HEK293 (cell line): Measurements from ENCODE around the gene B4GALT5.

Experiments used
- CTCF ChIA-PET: fragments of 350-600 bp; formaldehyde crosslinking; extraction: SDS; loops from one replicate; lab custom pipeline; 2021; ENCODE audit warnings: antibody characterized with exemption; lab: Yijun Ruan, JAX
- POLR2A ChIA-PET: fragments of 300-600 bp; formaldehyde crosslinking; extraction: SDS; loops from one replicate; lab custom pipeline; 2020; ENCODE audit warnings: antibody characterized with exemption, inconsistent platforms; lab: Yijun Ruan, JAX
- H3K27ac ChIP-seq: fragments of 200-500 bp; sonication (Bioruptor generic); 2 replicates; pipeline ENCODE4 v1.5.1; 2014; ENCODE audit warnings: low read depth, low read length, control low read depth, inconsistent platforms; ENCODE audit errors: extremely low read depth
- H3K36me3 ChIP-seq, 2 experiments: fragments of 200-500 bp in 1 of 2; sonication (Bioruptor generic) in 1 of 2; 1 replicate in 1 of 2; 2 replicates in 1 of 2; pipeline ENCODE4 v1.5.1; 2014 to 2017; ENCODE audit warnings: inconsistent platforms in 2 of 2, low read length in 2 of 2; ENCODE audit not compliant: control insufficient read depth in 2 of 2, insufficient read depth in 1 of 2
- H3K4me1 ChIP-seq: fragments of 200-500 bp; sonication (Bioruptor generic); 2 replicates; pipeline ENCODE4 v1.5.1; 2014; ENCODE audit warnings: mild to moderate bottlenecking, low read length, inconsistent platforms; ENCODE audit not compliant: control insufficient read depth, insufficient read depth
- H3K4me3 ChIP-seq: 2 replicates; pipeline ENCODE4 v1.5.1; 2011; ENCODE audit warnings: low read depth, mild to moderate bottlenecking, control low read depth, low read length, moderate library complexity
- H3K9me3 ChIP-seq: fragments of 200-500 bp; sonication (Bioruptor generic); 2 replicates; pipeline ENCODE4 v1.5.1; 2014; ENCODE audit warnings: low read depth, low read length, inconsistent platforms; ENCODE audit not compliant: control insufficient read depth, insufficient read depth
- EGR2 ChIP-seq: fragments of 450-650 bp; formaldehyde crosslinking; IDR thresholded peaks from 2 replicates; pipeline ENCODE4 v1.5.1; 2016; ENCODE audit warnings: low read depth, missing biosample characterization, missing genetic modification characterization
- RBAK ChIP-seq: fragments of 450-650 bp; formaldehyde crosslinking; IDR thresholded peaks from 2 replicates; pipeline ENCODE4 v1.5.1; 2016; ENCODE audit warnings: missing biosample characterization, missing genetic modification characterization
- ZBTB17 ChIP-seq: fragments of 450-650 bp; formaldehyde crosslinking; IDR thresholded peaks from 2 replicates; pipeline ENCODE4 v1.5.1; 2016; ENCODE audit warnings: missing biosample characterization, missing genetic modification characterization
- ZFHX2 ChIP-seq: fragments of 450-650 bp; formaldehyde crosslinking; conservative IDR thresholded peaks from 2 replicates; pipeline ENCODE4 v1.5.1; 2016; ENCODE audit warnings: missing biosample characterization, missing genetic modification characterization
- ZNF426 ChIP-seq: fragments of 450-650 bp; formaldehyde crosslinking; IDR thresholded peaks from 2 replicates; pipeline ENCODE4 v1.5.1; 2017; ENCODE audit warnings: missing biosample characterization, missing genetic modification characterization, mild to moderate bottlenecking, inconsistent platforms, moderate library complexity
- ZNF530 ChIP-seq: fragments of 450-650 bp; formaldehyde crosslinking; IDR thresholded peaks from 2 replicates; pipeline ENCODE4 v1.5.1; 2016; ENCODE audit warnings: low read depth, missing biosample characterization, missing genetic modification characterization
- ZNF610 ChIP-seq: fragments of 450-650 bp; formaldehyde crosslinking; IDR thresholded peaks from 2 replicates; pipeline ENCODE4 v1.5.1; 2016; ENCODE audit warnings: missing biosample characterization, missing genetic modification characterization, borderline replicate concordance
- ZNF670 ChIP-seq: fragments of 450-650 bp; formaldehyde crosslinking; IDR thresholded peaks from 2 replicates; pipeline ENCODE4 v1.5.1; 2016; ENCODE audit warnings: missing biosample characterization, missing genetic modification characterization, low read depth
- ZSCAN23 ChIP-seq: fragments of 450-650 bp; formaldehyde crosslinking; IDR thresholded peaks from 2 replicates; pipeline ENCODE4 v1.5.1; 2016; ENCODE audit warnings: missing biosample characterization, missing genetic modification characterization
- TF ChIP-seq, protein P1 (sequence below): fragments of 450-650 bp; formaldehyde crosslinking; IDR thresholded peaks from 2 replicates; pipeline ENCODE4 v1.5.1; 2016; ENCODE audit warnings: missing biosample characterization, missing genetic modification characterization
- TF ChIP-seq, protein P2 (sequence below): fragments of 450-650 bp; formaldehyde crosslinking; IDR thresholded peaks from 2 replicates; pipeline ENCODE4 v1.5.1; 2016; ENCODE audit warnings: missing biosample characterization, missing genetic modification characterization
- TF ChIP-seq, protein P3 (sequence below): fragments of 450-650 bp; formaldehyde crosslinking; IDR thresholded peaks from 2 replicates; pipeline ENCODE4 v1.5.1; 2017; ENCODE audit warnings: missing biosample characterization, missing genetic modification characterization
- TF ChIP-seq, protein P4 (sequence below): fragments of 450-650 bp; formaldehyde crosslinking; IDR thresholded peaks from 2 replicates; pipeline ENCODE4 v1.5.1; 2016; ENCODE audit warnings: missing biosample characterization, missing genetic modification characterization
- TF ChIP-seq, protein P5 (sequence below): fragments of 450-650 bp; formaldehyde crosslinking; IDR thresholded peaks from 2 replicates; pipeline ENCODE4 v1.5.1; 2016; ENCODE audit warnings: missing biosample characterization, missing genetic modification characterization
- TF ChIP-seq, protein P6 (sequence below): fragments of 450-650 bp; formaldehyde crosslinking; IDR thresholded peaks from 2 replicates; pipeline ENCODE4 v1.5.1; 2017; ENCODE audit warnings: missing biosample characterization, missing genetic modification characterization

Gene B4GALT5

DNA sequence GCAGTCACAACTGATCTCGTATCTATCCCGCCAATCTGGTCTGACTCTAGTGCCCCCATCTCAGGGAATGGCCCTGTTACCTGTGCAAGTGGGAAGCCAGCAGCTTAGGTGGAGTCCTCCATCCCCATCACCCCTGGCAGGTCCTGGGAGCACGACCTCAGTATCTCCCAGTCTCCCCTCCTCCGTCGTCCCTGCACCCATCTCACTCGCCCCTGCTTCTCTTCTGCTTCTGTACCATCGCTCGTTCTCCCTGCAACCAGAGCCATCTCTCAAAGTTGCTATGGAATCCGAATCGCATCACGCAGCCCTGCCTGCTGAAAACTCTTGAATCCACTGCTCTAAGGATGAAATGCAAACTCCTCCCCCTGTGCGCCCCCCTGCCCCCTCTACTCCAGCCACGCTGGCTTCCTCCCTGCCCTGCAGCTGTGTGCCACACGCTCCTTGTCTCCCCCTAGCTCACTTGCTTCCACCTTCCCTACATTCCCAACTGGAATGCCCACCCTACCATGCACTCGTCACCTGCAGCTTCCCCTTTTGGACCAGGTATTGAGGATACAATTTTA, 81.7 kb downstream of the B4GALT5 start (continued):
- TF ChIP-seq, protein P1, sequence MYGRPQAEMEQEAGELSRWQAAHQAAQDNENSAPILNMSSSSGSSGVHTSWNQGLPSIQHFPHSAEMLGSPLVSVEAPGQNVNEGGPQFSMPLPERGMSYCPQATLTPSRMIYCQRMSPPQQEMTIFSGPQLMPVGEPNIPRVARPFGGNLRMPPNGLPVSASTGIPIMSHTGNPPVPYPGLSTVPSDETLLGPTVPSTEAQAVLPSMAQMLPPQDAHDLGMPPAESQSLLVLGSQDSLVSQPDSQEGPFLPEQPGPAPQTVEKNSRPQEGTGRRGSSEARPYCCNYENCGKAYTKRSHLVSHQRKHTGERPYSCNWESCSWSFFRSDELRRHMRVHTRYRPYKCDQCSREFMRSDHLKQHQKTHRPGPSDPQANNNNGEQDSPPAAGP, result no peak
- TF ChIP-seq ZNF670, result no peak
- TF ChIP-seq, protein P2, sequence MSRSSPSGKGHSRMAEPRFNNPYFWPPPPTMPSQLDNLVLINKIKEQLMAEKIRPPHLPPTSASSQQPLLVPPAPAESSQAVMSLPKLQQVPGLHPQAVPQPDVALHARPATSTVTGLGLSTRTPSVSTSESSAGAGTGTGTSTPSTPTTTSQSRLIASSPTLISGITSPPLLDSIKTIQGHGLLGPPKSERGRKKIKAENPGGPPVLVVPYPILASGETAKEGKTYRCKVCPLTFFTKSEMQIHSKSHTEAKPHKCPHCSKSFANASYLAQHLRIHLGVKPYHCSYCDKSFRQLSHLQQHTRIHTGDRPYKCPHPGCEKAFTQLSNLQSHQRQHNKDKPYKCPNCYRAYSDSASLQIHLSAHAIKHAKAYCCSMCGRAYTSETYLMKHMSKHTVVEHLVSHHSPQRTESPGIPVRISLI (tag by site-specific recombination), result no peak
- no peak for TF ChIP-seq ZNF610 (tag by site-specific recombination)
- TF ChIP-seq, protein P3, sequence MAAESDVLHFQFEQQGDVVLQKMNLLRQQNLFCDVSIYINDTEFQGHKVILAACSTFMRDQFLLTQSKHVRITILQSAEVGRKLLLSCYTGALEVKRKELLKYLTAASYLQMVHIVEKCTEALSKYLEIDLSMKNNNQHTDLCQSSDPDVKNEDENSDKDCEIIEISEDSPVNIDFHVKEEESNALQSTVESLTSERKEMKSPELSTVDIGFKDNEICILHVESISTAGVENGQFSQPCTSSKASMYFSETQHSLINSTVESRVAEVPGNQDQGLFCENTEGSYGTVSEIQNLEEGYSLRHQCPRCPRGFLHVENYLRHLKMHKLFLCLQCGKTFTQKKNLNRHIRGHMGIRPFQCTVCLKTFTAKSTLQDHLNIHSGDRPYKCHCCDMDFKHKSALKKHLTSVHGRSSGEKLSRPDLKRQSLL (tag by site-specific recombination), result no peak

DNA sequence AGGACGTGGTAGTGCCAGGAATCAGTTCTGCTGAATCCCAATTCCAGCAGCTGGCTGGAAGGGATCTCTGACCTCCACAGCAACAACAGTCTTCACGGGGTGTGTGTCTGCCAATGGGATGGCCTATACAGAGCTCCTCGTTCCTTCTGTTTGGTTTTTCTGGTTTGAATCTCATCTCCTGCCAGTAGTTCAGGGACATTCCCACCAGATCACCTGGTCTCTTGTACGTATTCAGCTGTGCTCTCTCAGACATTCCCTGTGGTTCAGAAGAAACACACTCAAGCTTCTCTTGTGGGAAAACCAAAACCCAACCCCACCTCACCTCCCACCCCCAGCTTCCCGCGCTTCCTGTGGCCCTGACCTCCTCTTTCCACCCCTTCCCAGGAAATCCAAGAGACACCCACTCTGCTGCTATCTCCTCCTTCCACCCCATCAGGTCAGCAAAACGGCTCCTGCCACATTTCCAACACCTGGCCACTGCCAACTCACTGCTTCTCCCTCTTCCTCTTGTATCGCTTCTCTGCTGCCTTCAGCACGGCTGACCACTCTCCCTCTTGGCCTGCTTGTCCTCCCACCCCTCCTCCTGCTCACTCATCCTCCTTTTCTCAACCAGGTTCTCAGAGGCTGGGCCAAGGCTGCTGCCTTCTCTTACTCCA, 82.5 kb downstream of the B4GALT5 start:
- H3K4me3 ChIP-seq, result no peak overlapping the region
- H3K9me3 ChIP-seq, result no peaks in the 10 kb centered on the region
- ChIA-PET CTCF (interaction anchor here (0.6 to 1.1 kb wide), 7 partner anchors 10 to 348 kb away, joined by 3 to 5 read pairs (median 3); no protein-coding TSS in a partner anchor), POLR2A (interaction anchor here (1.3 kb wide), 1 partner anchor 182 kb away, joined by 4 read pairs; the partner anchor contains the start of gene SLC9A8)
- H3K27ac ChIP-seq, result no peak overlapping the region
- no peak for TF ChIP-seq ZNF426 (tag by site-specific recombination)
- TF ChIP-seq ZFHX2, result peak; percentile 77
- TF ChIP-seq, protein P4, sequence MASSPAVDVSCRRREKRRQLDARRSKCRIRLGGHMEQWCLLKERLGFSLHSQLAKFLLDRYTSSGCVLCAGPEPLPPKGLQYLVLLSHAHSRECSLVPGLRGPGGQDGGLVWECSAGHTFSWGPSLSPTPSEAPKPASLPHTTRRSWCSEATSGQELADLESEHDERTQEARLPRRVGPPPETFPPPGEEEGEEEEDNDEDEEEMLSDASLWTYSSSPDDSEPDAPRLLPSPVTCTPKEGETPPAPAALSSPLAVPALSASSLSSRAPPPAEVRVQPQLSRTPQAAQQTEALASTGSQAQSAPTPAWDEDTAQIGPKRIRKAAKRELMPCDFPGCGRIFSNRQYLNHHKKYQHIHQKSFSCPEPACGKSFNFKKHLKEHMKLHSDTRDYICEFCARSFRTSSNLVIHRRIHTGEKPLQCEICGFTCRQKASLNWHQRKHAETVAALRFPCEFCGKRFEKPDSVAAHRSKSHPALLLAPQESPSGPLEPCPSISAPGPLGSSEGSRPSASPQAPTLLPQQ (tag by site-specific recombination), result no peak
- TF ChIP-seq ZBTB17 (tag by site-specific recombination), result peak; percentile 57
- no peak for TF ChIP-seq ZNF530 (tag by site-specific recombination)
- no peak for TF ChIP-seq ZSCAN23 (tag by site-specific recombination)
- TF ChIP-seq EGR2 (tag by site-specific recombination), result peak; percentile 87
- no peaks in the 10 kb centered on the region for H3K4me1 ChIP-seq
- peaks cover 0 to 22% of the 10 kb centered on the region in 2 experiments; a peak in 2 of 3 replicates for H3K36me3 ChIP-seq

DNA sequence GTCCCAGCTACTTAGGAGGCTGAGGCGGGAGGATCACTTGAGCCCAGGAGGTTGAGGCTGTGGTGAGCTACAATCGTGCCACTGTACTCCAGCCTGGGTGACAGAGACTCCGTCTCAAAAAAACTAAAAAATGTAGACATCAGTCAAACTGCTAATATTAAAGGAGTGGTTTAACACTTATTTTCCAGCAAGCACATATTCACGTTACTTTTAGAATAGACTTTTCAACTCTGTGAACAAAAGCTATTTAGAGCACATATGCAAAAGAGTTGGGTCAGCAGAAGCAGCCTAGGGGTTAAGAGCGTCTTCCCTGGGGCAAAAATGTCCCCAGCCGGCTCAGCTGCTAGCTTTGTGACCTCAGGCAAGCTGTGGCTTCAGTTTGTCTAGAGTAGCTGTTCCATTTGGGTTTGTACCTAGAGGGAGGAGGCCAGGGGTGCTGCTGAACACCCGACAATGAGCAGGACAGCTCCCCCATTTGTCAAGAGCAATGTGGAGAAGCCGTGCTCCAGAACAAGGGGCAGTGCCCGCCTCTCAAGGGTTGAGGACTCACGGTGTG, 83.2 kb downstream of the B4GALT5 start:
- ChIA-PET POLR2A (interaction anchor here (1.3 kb wide), 1 partner anchor 182 kb away, joined by 4 read pairs; the partner anchor contains the start of gene SLC9A8), CTCF (interaction anchor here (0.7 to 1.1 kb wide), 7 partner anchors 10 to 349 kb away, joined by 3 to 6 read pairs (median 3); no protein-coding TSS in a partner anchor)
- H3K9me3 ChIP-seq, result no peaks in the 10 kb centered on the region
- peaks cover 3% of the 10 kb centered on the region; the same call in 1 of the 2 replicates for H3K4me1 ChIP-seq
- no peak for TF ChIP-seq RBAK (tag by site-specific recombination)
- TF ChIP-seq, protein P5, sequence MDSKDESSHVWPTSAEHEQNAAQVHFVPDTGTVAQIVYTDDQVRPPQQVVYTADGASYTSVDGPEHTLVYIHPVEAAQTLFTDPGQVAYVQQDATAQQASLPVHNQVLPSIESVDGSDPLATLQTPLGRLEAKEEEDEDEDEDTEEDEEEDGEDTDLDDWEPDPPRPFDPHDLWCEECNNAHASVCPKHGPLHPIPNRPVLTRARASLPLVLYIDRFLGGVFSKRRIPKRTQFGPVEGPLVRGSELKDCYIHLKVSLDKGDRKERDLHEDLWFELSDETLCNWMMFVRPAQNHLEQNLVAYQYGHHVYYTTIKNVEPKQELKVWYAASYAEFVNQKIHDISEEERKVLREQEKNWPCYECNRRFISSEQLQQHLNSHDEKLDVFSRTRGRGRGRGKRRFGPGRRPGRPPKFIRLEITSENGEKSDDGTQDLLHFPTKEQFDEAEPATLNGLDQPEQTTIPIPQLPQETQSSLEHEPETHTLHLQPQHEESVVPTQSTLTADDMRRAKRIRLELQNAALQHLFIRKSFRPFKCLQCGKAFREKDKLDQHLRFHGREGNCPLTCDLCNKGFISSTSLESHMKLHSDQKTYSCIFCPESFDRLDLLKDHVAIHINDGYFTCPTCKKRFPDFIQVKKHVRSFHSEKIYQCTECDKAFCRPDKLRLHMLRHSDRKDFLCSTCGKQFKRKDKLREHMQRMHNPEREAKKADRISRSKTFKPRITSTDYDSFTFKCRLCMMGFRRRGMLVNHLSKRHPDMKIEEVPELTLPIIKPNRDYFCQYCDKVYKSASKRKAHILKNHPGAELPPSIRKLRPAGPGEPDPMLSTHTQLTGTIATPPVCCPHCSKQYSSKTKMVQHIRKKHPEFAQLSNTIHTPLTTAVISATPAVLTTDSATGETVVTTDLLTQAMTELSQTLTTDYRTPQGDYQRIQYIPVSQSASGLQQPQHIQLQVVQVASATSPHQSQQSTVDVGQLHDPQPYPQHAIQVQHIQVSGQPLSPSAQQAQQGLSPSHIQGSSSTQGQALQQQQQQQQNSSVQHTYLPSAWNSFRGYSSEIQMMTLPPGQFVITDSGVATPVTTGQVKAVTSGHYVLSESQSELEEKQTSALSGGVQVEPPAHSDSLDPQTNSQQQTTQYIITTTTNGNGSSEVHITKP (tag by site-specific recombination), result peak; percentile 33; the same call in 1 of the 2 replicates
- TF ChIP-seq, protein P6, sequence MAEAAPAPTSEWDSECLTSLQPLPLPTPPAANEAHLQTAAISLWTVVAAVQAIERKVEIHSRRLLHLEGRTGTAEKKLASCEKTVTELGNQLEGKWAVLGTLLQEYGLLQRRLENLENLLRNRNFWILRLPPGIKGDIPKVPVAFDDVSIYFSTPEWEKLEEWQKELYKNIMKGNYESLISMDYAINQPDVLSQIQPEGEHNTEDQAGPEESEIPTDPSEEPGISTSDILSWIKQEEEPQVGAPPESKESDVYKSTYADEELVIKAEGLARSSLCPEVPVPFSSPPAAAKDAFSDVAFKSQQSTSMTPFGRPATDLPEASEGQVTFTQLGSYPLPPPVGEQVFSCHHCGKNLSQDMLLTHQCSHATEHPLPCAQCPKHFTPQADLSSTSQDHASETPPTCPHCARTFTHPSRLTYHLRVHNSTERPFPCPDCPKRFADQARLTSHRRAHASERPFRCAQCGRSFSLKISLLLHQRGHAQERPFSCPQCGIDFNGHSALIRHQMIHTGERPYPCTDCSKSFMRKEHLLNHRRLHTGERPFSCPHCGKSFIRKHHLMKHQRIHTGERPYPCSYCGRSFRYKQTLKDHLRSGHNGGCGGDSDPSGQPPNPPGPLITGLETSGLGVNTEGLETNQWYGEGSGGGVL, result no peak
- peaks cover 0 to 15% of the 10 kb centered on the region in 2 experiments; a peak in 2 of 3 replicates for H3K36me3 ChIP-seq
- H3K4me3 ChIP-seq, result no peak overlapping the region
- H3K27ac ChIP-seq, result no peak overlapping the region
